HG02840 (cell line): ENCODE data around the gene LAMA1.

Source experiments
- ATAC-seq: cut with Tn5 transposase; IDR thresholded peaks from one replicate; pipeline ENCODE4 v1.9.1; 2021; ENCODE audit warnings: mild to moderate bottlenecking, moderate library complexity, moderate number of reproducible peaks; ENCODE audit not compliant: unreplicated experiment, low FRiP score

LAMA1 gene

DNA sequence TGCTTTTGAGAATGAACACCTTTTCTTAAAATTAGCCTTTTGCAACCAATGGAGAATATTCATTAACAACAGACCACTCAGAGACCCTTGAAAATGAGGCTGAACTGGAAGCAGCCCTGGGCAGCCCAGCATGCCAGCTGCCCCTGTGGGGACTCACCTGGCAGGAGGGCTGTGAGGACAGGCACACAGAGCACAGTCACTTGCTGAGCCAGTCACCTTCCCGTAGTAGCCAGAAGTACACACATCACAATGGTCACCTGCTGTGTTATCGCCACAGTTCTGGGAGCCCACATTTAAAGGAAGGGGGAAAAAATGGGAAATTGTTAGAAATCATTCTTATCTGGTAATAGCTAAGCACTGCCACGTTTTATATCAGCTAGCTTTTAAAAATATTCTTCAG lies 115.5 kb downstream of the LAMA1 start:
- ATAC-seq, result no peak

DNA sequence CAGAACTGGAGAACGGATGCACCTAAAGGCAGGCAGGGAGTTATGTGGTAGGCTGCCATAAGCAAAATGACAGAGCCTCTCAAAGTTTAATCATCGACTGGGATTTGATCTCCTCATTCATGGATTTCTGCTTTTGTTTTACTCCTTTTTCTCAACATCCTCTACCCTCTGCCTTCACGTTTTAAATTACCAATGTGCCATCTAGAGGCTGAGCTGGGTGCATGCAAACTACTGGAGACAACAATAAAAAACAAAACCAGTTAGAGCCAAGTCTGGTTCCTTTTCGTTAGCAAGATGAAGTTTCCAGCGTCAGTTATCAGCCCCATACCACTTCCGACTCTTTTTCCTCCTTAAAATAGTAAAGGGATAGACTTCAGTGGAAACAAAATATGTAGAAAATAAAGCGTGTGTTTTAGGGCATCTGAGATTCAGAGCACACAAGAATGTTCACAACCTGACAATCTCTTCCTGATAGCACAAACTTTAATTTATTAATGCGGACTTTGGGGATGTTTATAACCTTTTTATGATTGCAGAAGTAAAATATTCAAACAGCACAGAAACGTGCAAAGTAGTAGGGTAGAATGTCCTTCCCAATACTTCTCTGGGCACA lies 117.0 kb downstream of the LAMA1 start:
- no peak for ATAC-seq

DNA sequence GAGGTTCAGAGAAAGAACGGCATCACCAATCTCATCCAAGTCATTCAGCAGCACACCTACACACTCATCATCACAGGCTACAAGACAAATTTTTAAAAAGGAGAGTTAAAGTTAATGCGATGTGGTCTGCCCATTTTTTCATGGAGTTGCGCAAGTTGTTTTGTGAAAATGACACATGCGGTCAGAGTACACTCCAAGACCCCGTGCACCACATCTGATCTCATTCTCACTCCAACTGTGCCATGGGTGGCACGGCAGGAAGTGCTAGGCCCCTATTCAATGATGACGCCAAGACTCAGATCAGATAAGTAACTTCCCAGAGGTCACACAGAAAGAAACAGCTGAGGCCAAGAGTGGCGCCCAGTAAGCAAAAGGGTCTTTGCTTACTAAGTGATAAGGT lies 119.8 kb downstream of the LAMA1 start:
- ATAC-seq, result no peak

DNA sequence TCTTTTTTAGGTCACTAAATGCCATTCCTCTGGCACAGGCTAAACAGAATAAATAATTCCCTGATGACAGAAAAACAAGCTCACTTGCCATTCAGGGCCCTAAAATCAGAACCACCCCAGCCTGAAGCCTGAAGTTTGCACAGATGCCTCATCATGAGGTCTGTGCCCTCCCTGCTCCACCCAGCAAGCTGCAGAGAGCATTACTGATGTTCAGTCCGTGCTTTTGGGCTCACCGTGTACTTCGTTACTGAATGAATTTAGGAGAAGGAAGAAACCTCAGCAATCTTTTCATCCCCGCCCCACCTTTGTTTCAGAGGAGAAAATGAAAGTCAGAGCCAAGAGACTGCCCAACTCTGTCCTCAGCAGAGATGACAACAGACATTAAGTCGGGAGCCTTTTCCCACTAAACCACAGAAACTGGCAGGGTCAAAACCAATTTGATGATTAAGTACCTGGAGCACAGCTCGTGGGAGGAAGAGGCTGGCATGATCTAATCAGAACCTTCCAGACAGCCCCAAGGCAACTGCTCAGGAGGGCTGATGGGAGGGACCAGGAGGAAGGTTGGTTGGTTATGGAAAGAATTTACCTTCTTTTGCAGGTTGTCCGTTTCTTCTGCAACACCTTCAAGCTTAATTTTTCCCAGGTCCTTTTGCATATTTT lies 122.7 kb downstream of the LAMA1 start:
- no peak for ATAC-seq

DNA sequence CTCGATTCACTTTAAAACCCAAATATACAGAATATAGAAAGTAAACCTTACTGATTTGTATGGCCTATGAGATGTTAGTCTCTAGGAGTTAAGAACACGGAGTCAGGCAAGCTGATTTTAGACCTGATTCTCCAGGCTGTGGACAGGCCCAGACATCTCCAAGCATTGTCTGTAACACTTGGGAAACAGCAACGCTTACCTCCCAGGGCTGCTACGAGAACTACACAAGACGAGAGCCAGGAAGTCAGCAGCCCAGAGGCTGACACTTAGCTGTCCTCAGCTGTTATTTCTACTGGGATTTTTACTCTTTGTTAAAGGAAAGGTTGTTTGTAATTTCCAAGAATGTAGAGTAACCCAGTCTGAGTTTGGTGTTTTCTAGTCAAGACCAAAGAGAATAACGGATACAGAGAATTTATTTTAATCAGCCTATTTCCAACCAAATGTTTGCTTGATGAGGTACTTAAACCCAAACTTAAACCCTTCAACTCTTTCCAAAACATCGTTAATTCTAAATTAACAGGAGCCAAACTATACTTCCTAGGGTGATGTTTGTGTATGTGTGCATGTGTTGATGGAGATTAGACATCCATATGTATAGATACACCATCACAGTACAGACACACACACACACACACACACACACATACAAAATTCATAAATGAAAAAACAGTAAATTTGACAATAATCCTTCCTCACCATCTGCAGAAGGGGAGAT lies 123.4 kb downstream of the LAMA1 start:
- ATAC-seq, result no peak

DNA sequence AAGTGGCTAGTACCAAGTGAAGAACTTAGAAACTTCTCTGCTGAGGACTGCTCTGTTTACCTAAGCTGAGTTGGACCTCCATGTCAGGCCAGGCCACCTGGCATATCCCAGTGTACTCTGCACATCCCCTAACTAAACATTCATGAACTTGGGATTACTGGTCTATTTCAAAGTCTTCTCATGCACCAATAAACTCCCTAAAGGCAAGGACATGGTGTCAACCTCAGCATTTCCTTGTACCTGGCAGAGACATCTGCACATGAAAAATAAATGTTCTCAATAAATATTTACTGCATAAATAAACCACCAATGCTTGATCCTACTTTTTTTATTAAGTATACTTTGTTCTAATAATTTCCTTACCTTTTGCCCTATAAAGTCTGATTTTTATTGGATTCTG lies 124.8 kb downstream of the LAMA1 start:
- ATAC-seq, result no peak

DNA sequence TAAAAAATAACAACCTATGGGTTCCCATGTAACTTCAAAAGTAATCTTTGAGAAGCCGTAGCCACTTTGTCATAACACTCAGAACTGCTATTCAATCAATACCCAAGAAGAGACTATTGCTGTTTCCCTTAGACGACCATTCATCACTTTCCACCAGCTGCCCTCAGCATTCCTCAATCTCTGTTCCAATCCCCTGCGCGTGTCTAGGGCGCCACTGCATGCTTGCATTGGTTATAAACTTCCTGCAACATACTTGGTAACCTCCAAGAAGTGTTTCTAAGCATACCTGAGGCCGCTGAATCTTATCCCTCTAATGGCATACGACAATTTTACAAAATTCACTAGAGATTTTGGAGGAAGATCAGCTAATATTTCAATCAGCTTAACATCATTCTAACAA lies 134.2 kb downstream of the LAMA1 start:
- no peak for ATAC-seq

DNA sequence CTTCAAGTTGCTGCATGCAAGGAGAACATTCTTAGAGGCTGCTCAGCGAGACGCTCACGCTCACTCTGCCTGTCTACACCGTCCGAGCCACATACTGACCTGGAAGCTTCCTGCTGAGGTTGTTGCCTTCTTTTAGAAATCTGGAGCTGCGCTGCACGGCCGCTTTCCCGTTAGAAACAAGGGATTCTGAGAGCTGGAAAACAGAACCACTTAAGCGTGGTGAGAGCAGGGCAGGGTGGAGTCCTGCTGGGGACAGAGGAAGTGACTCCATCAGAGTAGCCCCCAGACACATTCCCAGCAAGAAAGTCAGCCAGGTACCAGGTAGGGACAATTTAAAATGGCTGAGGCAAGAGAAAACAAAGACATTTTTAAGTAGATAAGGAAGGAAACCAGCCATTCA lies 135.2 kb downstream of the LAMA1 start:
- no peak for ATAC-seq

DNA sequence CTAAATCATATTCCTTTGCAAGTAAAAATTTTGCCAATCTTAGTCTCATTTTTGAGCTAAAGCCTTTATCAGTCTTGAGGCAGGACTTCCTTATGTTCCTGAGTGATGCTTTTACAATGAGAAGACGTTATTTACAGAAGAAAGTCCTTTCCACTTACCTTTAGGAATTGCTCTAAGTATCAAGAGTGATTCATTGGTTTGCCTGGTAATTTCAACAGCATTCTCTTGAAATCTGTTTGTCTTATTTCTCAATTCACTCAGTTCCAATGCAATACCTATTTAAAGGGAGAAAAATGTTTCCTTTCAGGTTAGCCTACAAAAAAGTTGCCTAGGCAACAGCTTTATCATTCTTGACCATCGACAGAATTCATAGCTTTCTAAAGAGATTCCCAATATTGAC lies 137.2 kb downstream of the LAMA1 start:
- ATAC-seq, result no peak

DNA sequence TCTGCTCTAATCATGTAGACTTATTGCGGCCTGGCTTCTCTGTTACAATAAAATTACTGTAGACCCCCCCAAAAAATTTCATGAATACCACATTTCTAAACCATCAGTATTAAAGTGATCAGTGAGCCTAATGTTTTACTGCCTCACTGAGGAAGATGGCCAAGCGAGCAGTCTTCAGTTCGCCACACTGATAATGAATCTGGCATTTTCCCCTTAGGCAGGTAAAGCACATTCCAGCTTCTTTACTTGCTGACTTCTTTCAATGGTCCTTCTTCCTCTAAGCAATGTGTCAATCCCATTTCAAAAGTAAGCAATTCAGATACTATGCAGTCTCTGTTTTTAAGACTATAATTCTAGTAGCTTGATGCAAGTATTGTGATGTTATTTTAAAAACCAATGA lies 137.6 kb downstream of the LAMA1 start:
- no peak for ATAC-seq

DNA sequence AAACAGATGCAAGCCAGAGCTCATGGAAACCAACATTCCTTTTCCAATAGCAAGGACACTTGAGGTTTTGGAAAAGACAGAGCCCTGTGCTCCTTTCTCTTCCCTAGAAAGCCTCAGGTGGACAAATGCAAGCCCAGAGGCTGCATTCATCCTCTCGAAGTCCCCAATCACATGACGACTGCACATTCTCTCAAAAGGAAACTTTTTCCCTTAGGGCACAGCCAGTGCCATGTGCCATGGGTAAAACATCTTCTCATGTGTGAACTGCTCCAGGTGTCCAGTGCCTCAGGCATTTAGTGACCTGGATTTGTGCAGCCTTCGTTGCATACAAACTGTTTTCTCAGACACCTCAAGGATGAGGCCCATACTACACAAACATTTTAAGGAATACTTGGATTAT lies 140.7 kb downstream of the LAMA1 start:
- ATAC-seq, result no peak

DNA sequence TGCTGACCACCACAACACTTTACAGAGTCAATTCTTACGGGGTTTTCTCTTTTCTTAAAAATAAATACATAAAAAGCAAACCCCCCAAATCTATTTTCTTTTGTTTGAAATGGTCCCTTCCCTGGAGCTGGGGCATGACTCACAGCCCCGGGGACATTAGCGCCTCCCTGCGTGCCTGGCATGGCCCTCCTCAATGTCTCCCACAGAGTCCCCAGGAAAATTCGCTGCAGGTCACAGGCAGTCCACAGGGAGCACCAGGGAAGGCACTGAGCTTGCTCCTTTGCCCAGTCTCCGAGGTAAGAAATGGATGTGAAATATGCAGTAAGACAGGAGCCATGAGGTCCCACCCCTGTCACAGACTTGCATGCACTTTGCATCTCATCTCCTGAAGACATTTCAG lies 142.5 kb downstream of the LAMA1 start:
- ATAC-seq, result no peak

DNA sequence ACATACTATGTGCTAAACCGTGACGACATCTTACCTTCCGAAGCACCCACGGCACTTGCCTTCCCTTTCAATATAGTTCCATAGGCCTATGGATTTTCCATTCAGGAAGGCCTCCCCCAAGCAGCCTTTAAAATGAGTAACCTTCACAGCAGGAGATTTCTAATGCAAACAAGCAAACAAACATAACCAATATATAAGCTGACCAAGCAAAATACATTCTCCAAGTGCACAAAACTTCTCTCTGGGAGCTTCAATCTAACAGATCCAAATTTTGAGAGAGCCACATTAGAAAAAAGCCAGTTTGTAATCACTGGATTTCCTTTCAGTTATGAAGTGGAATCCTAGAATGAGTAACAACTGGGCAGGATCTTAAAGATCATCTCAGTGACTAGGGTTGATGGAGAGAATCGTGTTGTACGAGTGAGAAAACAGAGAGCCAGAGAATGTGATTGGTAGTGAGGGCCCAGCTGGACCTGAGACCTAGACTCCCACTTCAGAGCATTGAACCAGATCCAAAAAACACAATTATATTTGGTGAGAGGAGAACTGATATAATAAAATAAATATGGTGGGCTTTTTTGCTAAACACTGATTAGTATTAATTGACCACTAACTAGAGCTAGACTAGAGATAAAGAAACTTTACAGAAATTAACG lies 145.6 kb downstream of the LAMA1 start:
- ATAC-seq, result no peak

DNA sequence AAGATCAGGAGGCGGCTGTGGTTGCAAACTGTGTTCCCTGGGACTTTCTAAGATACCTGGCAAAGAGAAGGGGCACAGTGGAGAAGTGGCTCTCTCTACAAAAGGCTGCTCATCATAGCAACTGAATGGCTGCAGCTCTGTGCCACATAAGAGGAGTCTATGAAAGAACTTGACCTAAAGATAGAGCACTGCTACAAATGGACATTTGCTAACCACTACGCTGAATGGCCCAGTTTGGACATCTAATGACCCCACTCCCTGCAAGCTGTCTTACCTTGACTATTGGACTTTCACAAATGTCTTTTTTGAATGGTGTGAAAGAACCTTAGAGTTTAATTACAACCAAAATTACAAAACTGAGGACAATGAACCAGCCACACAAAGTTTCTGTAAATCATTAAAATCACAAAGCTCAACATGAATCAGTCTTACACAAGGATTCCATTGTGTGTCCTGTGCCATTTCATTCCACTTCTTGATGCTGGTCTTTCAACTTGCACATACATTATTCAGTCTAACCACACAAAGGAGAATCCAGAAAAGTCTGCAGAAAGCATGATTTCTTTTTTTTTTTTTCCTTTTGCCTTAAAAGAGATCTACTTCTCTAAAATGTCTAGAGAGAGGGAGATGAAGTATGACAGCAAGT lies 154.0 kb downstream of the LAMA1 start:
- ATAC-seq, result no peak

DNA sequence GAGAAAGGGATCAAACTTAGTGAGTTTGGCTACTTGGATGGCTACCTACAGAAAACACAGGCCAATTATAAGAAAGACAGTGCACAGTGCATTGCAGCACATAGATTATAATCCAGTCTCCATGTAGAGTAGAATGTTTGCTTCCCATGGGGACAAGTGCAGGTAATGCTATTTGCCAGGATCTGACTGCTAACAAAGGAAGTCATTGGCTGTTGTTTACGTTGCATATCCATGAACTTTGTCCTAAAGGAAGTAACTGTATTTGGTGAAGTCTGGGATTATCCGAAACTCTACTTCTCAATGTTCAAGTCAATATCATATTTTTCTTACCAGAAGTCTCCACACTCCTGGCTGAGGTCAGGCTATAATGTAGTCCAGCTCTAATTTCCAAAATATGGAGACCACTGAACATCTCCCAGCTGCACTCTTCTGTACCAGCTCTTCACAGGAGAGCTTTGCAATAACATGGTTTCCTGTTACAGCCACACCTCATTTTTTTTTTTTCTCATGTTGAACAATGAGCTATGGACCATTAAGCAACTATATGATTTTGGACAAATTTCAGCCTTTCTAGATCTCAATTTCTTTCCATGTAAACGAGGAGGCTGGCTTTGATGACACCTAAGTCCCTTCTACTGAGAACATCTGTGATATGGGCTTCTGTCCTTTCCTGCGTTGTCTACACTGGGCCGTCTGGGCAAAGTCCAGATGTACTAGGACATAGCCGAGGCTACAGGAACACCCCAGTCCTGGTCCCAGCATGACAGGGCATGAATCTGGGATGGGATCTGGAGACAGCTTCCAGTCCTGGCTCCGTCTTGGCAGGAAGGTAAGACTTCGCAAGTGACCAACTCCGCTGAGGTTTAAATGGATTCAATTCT lies 154.8 kb downstream of the LAMA1 start:
- ATAC-seq, result no peak

DNA sequence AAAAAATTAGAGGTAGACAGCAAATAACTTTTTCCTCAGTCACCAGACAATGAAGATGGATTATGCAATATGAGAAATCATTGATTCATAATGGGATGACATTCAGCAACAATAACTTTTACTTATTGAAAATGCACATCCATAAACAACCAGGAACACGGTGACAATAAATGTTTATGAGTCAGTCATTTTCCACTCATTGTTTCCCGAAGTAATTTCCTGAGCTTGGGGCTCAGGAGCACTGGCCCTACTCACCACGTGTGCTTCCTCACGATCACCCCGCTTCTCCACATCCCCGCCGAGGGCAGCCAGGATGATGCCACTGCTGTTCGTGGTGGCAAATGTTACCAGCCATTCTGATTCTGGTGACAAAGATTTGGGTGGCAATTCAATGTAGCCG lies 156.3 kb downstream of the LAMA1 start:
- ATAC-seq, result no peak

DNA sequence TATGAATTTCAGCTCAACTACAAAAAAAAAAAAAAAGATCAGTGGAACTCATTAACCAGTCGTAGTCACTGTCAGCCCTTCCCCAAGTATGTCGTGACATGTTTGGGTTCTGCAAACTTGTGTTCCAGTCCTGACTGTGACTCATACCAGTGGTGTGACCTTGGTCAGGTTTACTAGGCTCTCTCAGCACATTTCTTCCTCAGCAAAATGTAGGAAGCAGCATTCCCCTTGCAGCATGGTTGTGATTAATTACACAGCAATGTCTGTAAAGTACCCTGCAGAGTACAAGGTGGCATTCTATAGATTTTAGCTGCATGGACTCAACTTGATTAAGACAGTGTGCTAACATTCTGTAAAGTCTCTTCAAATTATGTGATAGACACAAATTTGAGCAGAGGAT lies 156.9 kb downstream of the LAMA1 start:
- no peak for ATAC-seq

DNA sequence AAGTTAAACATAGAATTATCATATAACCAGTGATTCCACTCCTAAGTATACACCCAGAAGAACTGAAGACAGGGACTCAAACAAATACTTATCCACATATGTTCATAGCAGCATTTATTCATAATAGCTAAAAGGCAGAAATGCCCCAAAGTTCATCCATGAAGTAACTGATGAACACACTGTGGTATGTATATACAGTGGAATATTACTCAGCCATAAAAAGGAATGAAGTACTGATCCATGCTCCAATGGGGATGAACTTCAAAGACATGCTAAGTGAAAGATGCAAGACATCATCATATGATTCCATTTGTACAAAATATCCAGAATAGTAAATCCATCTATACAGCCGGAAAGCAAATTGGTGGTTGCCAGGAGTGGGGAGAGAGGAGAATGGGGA lies 157.5 kb downstream of the LAMA1 start:
- ATAC-seq, result no peak

DNA sequence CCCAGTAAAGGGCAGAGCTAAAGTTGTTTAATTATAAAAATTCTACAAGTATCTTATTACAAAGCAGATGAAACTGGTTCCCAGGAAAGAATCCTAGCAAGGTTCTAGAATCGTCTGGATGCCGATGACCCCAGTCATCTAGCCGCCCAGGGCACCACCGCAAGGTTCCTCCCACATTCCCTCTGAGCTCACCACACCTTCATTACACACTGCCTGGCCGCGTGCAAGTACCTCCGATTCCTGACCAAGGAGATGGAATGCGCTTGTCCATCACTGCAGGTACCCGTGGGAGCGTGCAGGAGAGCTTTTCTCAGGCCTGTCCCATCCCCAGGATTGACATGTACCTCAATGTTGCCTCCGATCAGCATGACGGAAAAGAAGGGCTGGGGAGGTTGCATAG lies 158.5 kb downstream of the LAMA1 start:
- ATAC-seq, result no peak

DNA sequence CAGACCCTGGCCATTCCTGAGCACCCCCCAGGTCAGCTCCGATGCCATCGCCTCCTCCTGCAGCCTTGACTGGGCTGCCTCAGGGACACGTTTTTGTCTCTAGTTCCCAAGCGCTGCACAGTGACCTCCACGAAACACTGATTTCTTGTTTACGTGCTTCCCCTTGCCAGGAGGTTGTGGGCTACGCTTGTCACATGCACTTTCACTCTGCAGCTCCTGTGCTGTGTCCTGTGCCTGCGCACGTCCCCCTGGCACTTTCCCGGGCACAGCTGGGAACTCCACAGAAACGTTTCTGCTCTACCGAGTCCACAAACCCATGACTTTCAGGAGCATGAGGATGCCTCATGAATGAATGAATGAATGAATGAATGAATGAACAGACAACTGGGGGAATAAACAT lies 160.6 kb downstream of the LAMA1 start:
- no peak for ATAC-seq
